SH-SY5Y (cell line): ENCODE results near the gene UBAP1L.

ENCODE experiments used
- GATA2 ChIP-seq: IDR thresholded peaks from 2 replicates; pipeline ENCODE4 v1.6.1; 2011; ENCODE audit warnings: mild to moderate bottlenecking, low read depth, low read length
- GATA3 ChIP-seq: IDR thresholded peaks from 2 replicates; pipeline ENCODE4 v1.6.1; 2011; ENCODE audit warnings: low read depth, mild to moderate bottlenecking, low read length, moderate library complexity

DNA sequence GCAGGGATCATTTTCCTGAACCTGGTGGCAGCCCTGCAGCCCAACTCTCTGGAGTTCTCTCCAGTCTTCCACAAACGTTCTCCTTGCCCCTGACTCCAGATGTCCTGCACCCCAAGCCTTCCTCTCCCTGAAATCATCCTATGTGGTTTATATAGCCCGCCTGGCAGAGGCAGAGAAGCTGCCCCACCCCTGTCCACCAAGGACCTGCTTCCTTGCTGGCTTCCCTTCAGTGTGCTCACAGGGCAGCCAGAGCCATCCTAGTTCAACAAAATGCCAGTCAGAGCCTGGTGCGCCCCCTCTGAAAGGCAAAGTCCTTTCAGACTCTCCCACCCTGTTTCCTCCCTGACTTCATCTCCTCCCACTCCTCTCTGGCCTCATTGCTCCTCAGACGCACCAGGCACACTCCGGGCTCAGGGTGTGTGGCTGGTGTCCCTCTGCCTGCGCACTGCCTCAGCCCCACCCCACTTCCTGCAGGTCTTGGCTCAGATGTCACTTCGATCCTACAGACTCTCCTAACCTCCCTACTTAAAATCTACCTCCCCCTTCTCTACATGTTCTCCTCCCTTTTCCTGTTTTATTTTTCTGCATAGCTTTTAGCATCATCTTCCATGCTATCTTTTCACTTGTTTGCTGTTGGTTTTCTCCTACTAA lies 32.6 kb downstream of the UBAP1L start:
- TF ChIP-seq GATA2 (no peak), GATA3 (no peak)
